ENCODE measurements around the gene TINAGL1.

The TINAGL1 gene

GRCh38 chr1:31632649-31633048 is 56.3 kb downstream of the TINAGL1 start:
- DNase-seq = no peak

- no peak for DNase-seq
These were observed 56.8 kb downstream of the TINAGL1 start for GRCh38 chr1:31633117-31633516.
